B cell (primary cell): ENCODE data around the gene MAL. TPM values are rescaled to one million over a fixed set of nuclear protein-coding genes. Genes with fewer than 3 reads are reported as not detected.

ENCODE experiments used
- ATAC-seq: fragments of 200-7000 bp; cut with Tn5 transposase; one replicate; pipeline ENCODE4 v1.10.0; 2021; ENCODE audit warnings: low read depth, mild to moderate bottlenecking, moderate number of reproducible peaks, moderate library complexity
- CTCF ChIA-PET: fragments of 350-600 bp; sonication (Branson Sonifier 250); formaldehyde crosslinking; loops from one replicate; lab custom pipeline; 2021; ENCODE audit warnings: antibody characterized with exemption, inconsistent platforms; lab: Charles Lee
- POLR2A ChIA-PET: fragments of 350-600 bp; sonication (Branson Sonifier 250); formaldehyde crosslinking; loops from one replicate; lab custom pipeline; 2021; ENCODE audit warnings: antibody characterized with exemption; lab: Charles Lee
- DNase-seq: peaks from one replicate; pipeline ENCODE4 v3.0.0; 2013
- H2AFZ ChIP-seq: 2 replicates; pipeline ENCODE4 v1.6.1; 2012; ENCODE audit warnings: mild to moderate bottlenecking, low read depth, low read length; ENCODE audit not compliant: insufficient read depth, poor library complexity, severe bottlenecking
- H3K27ac ChIP-seq, 2 donors: 1 replicate in 1 of 2; 2 replicates in 1 of 2; pipeline ENCODE4 v1.5.1; 2012 to 2013; ENCODE audit warnings: low read length in 2 of 2, mild to moderate bottlenecking in 2 of 2, moderate library complexity in 1 of 2
- H3K27me3 ChIP-seq, 4 experiments: fragments of 200-600 bp in 1 of 4; sonication (generic) in 1 of 4; replicated peaks in 1 of 4; 1 replicate in 2 of 4; 2 replicates in 2 of 4; pipeline versions ENCODE4 v1.6.1 to v1.7.0; 2013 to 2016; ENCODE audit warnings: low read length in 3 of 4, mild to moderate bottlenecking in 2 of 4, mixed read lengths in 1 of 4, moderate library complexity in 1 of 4; ENCODE audit not compliant: insufficient read depth in 4 of 4, control insufficient read depth in 3 of 4; ENCODE audit errors: control extremely low read depth in 1 of 4
- H3K36me3 ChIP-seq, 2 experiments: replicated peaks in 1 of 2; 1 replicate in 1 of 2; 2 replicates in 1 of 2; pipeline versions ENCODE4 v1.6.1 to v1.7.1; 2013; ENCODE audit warnings: low read length in 1 of 2; ENCODE audit not compliant: insufficient read depth in 2 of 2, control insufficient read depth in 1 of 2; ENCODE audit errors: control extremely low read depth in 1 of 2, extremely low read depth in 1 of 2
- H3K4me1 ChIP-seq, 2 donors: fragments of 200-600 bp in 1 of 2; sonication (generic) in 1 of 2; 1 replicate in 1 of 2; 2 replicates in 1 of 2; pipeline versions ENCODE4 v1.5.1 to v1.6.1; 2013 to 2017; ENCODE audit warnings: low read length in 2 of 2; ENCODE audit not compliant: control insufficient read depth in 2 of 2, insufficient read depth in 2 of 2
- H3K4me2 ChIP-seq: replicated peaks from 2 replicates; pipeline ENCODE3; 2012; ENCODE audit warnings: mild to moderate bottlenecking, low read depth, low read length; ENCODE audit not compliant: poor library complexity, severe bottlenecking
- H3K4me3 ChIP-seq, 5 experiments: fragments of 200-600 bp in 1 of 5; sonication (generic) in 1 of 5; 1 replicate in 3 of 5; 2 replicates in 2 of 5; pipeline versions ENCODE4 v1.5.1 to v1.7.0; 2011 to 2016; ENCODE audit warnings: low read length in 4 of 5, mild to moderate bottlenecking in 4 of 5, low read depth in 2 of 5, control low read depth in 1 of 5, moderate library complexity in 1 of 5; ENCODE audit not compliant: insufficient read depth in 1 of 5; ENCODE audit errors: control extremely low read depth in 1 of 5, extremely low read depth in 1 of 5
- H3K79me2 ChIP-seq: fragments of 200-600 bp; sonication (generic); one replicate; pipeline ENCODE4 v1.6.0; 2016; ENCODE audit warnings: low read length; ENCODE audit not compliant: control insufficient read depth, insufficient read depth
- H3K9ac ChIP-seq: fragments of 200-600 bp; sonication (generic); 2 replicates; pipeline ENCODE4 v1.6.1; 2017; ENCODE audit warnings: mild to moderate bottlenecking, low read length, moderate library complexity
- H3K9me3 ChIP-seq, 3 donors: one replicate each; pipeline versions ENCODE4 v1.6.1 to v1.7.1; 2013; ENCODE audit warnings: low read length in 2 of 3; ENCODE audit not compliant: control insufficient read depth in 2 of 3, insufficient read depth in 1 of 3; ENCODE audit errors: control extremely low read depth in 1 of 3
- H4K20me1 ChIP-seq: 2 replicates; pipeline ENCODE4 v1.6.0; 2012; ENCODE audit warnings: mild to moderate bottlenecking, low read length; ENCODE audit not compliant: insufficient read depth, control insufficient read depth, poor library complexity, severe bottlenecking
- H3K27ac Mint-ChIP-seq: one replicate; pipeline ENCODE4 v1.8.0; 2021; ENCODE audit warnings: mixed read lengths
- H3K27me3 Mint-ChIP-seq: one replicate; pipeline ENCODE4 v1.8.0; 2021; ENCODE audit warnings: mixed read lengths
- H3K4me1 Mint-ChIP-seq: one replicate; pipeline ENCODE4 v1.8.0; 2021; ENCODE audit warnings: mixed read lengths
- H3K4me3 Mint-ChIP-seq: one replicate; pipeline ENCODE4 v1.8.0; 2021; ENCODE audit warnings: mixed read lengths
- H3K9me3 Mint-ChIP-seq: one replicate; pipeline ENCODE4 v1.8.0; 2022; ENCODE audit warnings: mixed read lengths; ENCODE audit not compliant: insufficient read depth
- EZH2 ChIP-seq: IDR thresholded peaks from 2 replicates; pipeline ENCODE4 v1.6.1; 2012; ENCODE audit warnings: borderline replicate concordance, low read depth, mild to moderate bottlenecking, moderate library complexity, low read length; ENCODE audit not compliant: insufficient read depth, poor library complexity, severe bottlenecking
- WGBS: methylation state at CpG from one replicate; pipeline ENCODE4 v1.1.5; 2013; ENCODE audit warnings: missing lambda C conversion rate; ENCODE audit not compliant: insufficient coverage; 5-methylcytosine and 5-hydroxymethylcytosine counted together
- intact Hi-C: fragments of 100-400 bp; cut with micrococcal nuclease; formaldehyde crosslinking; loops from one replicate; pipeline ENCODE4 v1.10.0; 2022
- polyA plus RNA-seq: library from polyadenylated mRNA; depleted of rRNA; stranded (reverse); fragments of >200 nt; gene quantifications from 2 replicates; pipeline ENCODE4 v1.2.3, GENCODE V29; 2012
- total RNA-seq, 2 donors: library from RNA; stranded (reverse); fragments of 120-200 nt in 1 of 2; gene quantifications; 1 replicate in 1 of 2; 2 replicates in 1 of 2; pipeline versions ENCODE4 v1.2.3 to v1.2.4, GENCODE V29; 2013 to 2022
- TF ChIP-seq, protein P1 (sequence below): fragments of 200-600 bp; IDR thresholded peaks from one replicate; pipeline ENCODE4 v1.8.0; 2022; ENCODE audit warnings: antibody characterized with exemption, mild to moderate bottlenecking

Gene MAL
- total and polyA plus RNA-seq, 2 donors (not counting 1 experiment from before 2014, with no cell fraction given): 0.74 to 3.0 TPM

DNA sequence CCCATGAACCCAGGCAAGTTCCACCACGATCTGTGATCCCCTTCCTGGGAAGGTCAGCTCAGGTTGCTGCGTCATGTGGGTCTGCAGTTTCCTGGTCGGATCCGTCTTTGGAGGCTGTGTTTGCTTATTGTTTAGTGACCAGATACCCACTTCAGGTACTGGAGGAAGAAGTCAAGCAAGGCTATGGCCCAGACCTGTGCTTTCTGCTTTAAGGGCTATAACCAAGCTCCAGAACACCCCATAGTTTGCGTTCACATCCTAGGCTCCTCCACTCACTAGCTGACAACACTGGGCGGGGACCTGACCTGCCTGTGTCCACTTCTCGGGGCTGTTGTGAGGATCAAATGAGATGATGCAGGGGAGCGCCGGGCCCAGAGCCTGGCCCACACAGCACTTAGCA lies 44.0 kb downstream of the MAL start:
- DNase-seq (no peak), ATAC-seq (no peak)
- CTCF ChIA-PET: no interaction called here
- Histone ChIP-seq H3K79me2 (no peaks in the 10 kb centered on the region), H3K27ac (no peak overlapping the region), H3K9ac (no peak overlapping the region), H3K4me2 (no peak overlapping the region), H3K27me3 (peaks cover 0 to 11% (median 1%) of the 10 kb centered on the region in 4 experiments), H4K20me1 (no peaks in the 10 kb centered on the region), H3K9me3 (no peaks in the 10 kb centered on the region), H3K4me1 (no peaks in the 10 kb centered on the region), H3K36me3 (no peaks in the 10 kb centered on the region), H2AFZ (no peak overlapping the region), H3K4me3 (no peak overlapping the region)
- Mint-ChIP-seq H3K9me3 (no peaks in the 10 kb centered on the region), H3K27me3 (peaks cover 19% of the 10 kb centered on the region), H3K4me1 (no peaks in the 10 kb centered on the region), H3K27ac (no peak overlapping the region), H3K4me3 (no peak overlapping the region)
- WGBS: 94% methylated on average over 2 of the region's 9 CpGs
- intact Hi-C loops: no loop called here
- TF ChIP-seq, protein P1, sequence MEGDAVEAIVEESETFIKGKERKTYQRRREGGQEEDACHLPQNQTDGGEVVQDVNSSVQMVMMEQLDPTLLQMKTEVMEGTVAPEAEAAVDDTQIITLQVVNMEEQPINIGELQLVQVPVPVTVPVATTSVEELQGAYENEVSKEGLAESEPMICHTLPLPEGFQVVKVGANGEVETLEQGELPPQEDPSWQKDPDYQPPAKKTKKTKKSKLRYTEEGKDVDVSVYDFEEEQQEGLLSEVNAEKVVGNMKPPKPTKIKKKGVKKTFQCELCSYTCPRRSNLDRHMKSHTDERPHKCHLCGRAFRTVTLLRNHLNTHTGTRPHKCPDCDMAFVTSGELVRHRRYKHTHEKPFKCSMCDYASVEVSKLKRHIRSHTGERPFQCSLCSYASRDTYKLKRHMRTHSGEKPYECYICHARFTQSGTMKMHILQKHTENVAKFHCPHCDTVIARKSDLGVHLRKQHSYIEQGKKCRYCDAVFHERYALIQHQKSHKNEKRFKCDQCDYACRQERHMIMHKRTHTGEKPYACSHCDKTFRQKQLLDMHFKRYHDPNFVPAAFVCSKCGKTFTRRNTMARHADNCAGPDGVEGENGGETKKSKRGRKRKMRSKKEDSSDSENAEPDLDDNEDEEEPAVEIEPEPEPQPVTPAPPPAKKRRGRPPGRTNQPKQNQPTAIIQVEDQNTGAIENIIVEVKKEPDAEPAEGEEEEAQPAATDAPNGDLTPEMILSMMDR: no peak
- TF ChIP-seq EZH2: no peak
- POLR2A ChIA-PET: no interaction called here

DNA sequence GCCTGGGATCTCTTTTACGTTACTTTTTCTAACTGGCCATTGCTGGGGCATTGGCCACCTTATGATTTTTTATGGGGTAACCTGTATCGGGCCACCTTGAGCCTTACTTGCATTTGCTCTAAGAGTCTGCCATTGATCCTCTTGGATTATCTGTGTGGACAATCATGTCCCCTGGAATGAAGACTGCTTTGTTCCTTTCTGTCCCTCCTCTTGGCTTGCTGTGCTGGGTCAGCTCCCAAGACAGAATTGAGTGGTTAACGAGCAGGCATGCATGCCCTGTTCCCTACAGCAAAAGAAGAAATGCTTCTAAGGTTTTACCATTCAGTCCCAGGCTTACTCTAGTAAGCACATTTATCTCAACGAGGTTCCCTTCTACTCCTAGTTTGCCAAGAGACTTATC lies 46.3 kb downstream of the MAL start:
- Histone ChIP-seq H2AFZ (no peak overlapping the region), H3K79me2 (no peaks in the 10 kb centered on the region), H4K20me1 (no peaks in the 10 kb centered on the region), H3K27ac (no peak overlapping the region), H3K4me3 (no peak overlapping the region), H3K4me1 (peaks cover 5 to 7% of the 10 kb centered on the region in 2 donors), H3K9ac (no peak overlapping the region), H3K4me2 (no peak overlapping the region), H3K9me3 (no peaks in the 10 kb centered on the region), H3K27me3 (peaks cover 0 to 21% (median 6%) of the 10 kb centered on the region in 4 experiments), H3K36me3 (no peaks in the 10 kb centered on the region)
- no peak overlapping the region for H3K4me3 Mint-ChIP-seq
- no peaks in the 10 kb centered on the region for H3K9me3 Mint-ChIP-seq
- peaks cover 7% of the 10 kb centered on the region for H3K4me1 Mint-ChIP-seq
- ATAC-seq (no peak), DNase-seq (no peak)
- WGBS: 96% methylated on average over 3 of the region's 4 CpGs
- TF ChIP-seq EZH2: no peak
- TF ChIP-seq, protein P1: no peak
- CTCF ChIA-PET: no interaction called here
- POLR2A ChIA-PET: no interaction called here
- peaks cover 18% of the 10 kb centered on the region for H3K27me3 Mint-ChIP-seq
- H3K27ac Mint-ChIP-seq: no peak overlapping the region
- intact Hi-C loops: no loop called here
